Endothelial cell of umbilical vein (primary cell): ENCODE results near the gene BIRC2. TPM values are rescaled to one million over a fixed set of nuclear protein-coding genes. Genes with fewer than 3 reads are reported as not detected.

ENCODE experiments used
- BruUV-seq: library from RNA; stranded (reverse); fragments of 400-500 nt; replicated peaks from 2 replicates; lab custom pipeline; 2021; lab: Mats Ljungman, UMichigan
- CTCF ChIA-PET: fragments of 300-600, 350-600 bp; sonication (Branson Sonifier 250); formaldehyde crosslinking; loops from one replicate; lab custom pipeline; 2021; ENCODE audit warnings: antibody characterized with exemption, inconsistent platforms; lab: Charles Lee
- POLR2A ChIA-PET: fragments of 300-600, 350-600 bp; sonication (Branson Sonifier 250); formaldehyde crosslinking; loops from one replicate; lab custom pipeline; 2021; ENCODE audit warnings: antibody characterized with exemption, inconsistent platforms; lab: Charles Lee
- DNase-seq: peaks from one replicate; pipeline ENCODE4 v3.0.0-alpha.2; 2011; ENCODE audit warnings: low read depth, low spot score
- FAIRE-seq: peaks from 2 replicates; lab custom pipeline; 2011; peaks lifted over from hg19 to GRCh38; lab: Jason Lieb, UNC
- H2AFZ ChIP-seq: 2 replicates; pipeline ENCODE4 v1.6.0; 2012; ENCODE audit warnings: low read depth, low read length, control low read depth, inconsistent platforms
- H3K27ac ChIP-seq: 2 replicates; pipeline ENCODE4 v1.5.1; 2011; ENCODE audit warnings: low read depth, mild to moderate bottlenecking, control low read depth, low read length, moderate library complexity; ENCODE audit not compliant: insufficient read depth
- H3K27me3 ChIP-seq, 2 experiments: 2 replicates each; pipeline versions ENCODE4 v1.6.0 to v1.6.1; 2011; ENCODE audit warnings: low read length in 2 of 2, mixed read lengths in 1 of 2; ENCODE audit not compliant: control insufficient read depth in 2 of 2, insufficient read depth in 2 of 2
- H3K36me3 ChIP-seq, 2 experiments: 2 replicates in 1 of 2; 3 replicates in 1 of 2; pipeline ENCODE4 v1.5.1; 2011; ENCODE audit warnings: low read length in 2 of 2, mild to moderate bottlenecking in 1 of 2, moderate library complexity in 1 of 2; ENCODE audit not compliant: control insufficient read depth in 2 of 2, insufficient read depth in 2 of 2; ENCODE audit errors: extremely low read depth in 1 of 2
- H3K4me1 ChIP-seq: 3 replicates; pipeline ENCODE4 v1.5.1; 2011; ENCODE audit warnings: mild to moderate bottlenecking, low read length; ENCODE audit not compliant: control insufficient read depth, insufficient read depth; ENCODE audit errors: extremely low read depth
- H3K4me2 ChIP-seq: 2 replicates; pipeline ENCODE4 v1.6.1; 2011; ENCODE audit warnings: low read length, control low read depth, mixed read lengths; ENCODE audit not compliant: insufficient read depth
- H3K4me3 ChIP-seq, 3 experiments: fragments of 200-600 bp in 1 of 3; sonication (generic), shearing (Covaris generic) in 1 of 3; replicated peaks in 1 of 3; 2 replicates each; pipeline ENCODE4 v1.5.1; 2011 to 2016; ENCODE audit warnings: control low read depth in 3 of 3, low read length in 3 of 3, mild to moderate bottlenecking in 2 of 3, inconsistent platforms in 1 of 3, low read depth in 1 of 3, moderate library complexity in 1 of 3; ENCODE audit not compliant: insufficient read depth in 1 of 3
- H3K79me2 ChIP-seq: 2 replicates; pipeline ENCODE4 v1.6.0; 2012; ENCODE audit warnings: low read length, inconsistent platforms; ENCODE audit not compliant: control insufficient read depth, insufficient read depth
- H3K9ac ChIP-seq: replicated peaks from 2 replicates; pipeline ENCODE3; 2011; ENCODE audit warnings: low read length, control low read depth; ENCODE audit not compliant: insufficient read depth; ENCODE audit errors: extremely low read depth
- H3K9me1 ChIP-seq: replicated peaks from 3 replicates; pipeline ENCODE4 v1.6.0; 2011; ENCODE audit warnings: mild to moderate bottlenecking, low read length; ENCODE audit not compliant: control insufficient read depth, insufficient read depth; ENCODE audit errors: extremely low read depth
- H3K9me3 ChIP-seq: replicated peaks from 2 replicates; pipeline ENCODE4 v1.5.1; 2012; ENCODE audit warnings: low read length, inconsistent platforms; ENCODE audit not compliant: control insufficient read depth, insufficient read depth
- H4K20me1 ChIP-seq: replicated peaks from 2 replicates; pipeline ENCODE3; 2011; ENCODE audit warnings: mild to moderate bottlenecking, low read length; ENCODE audit not compliant: control insufficient read depth, insufficient read depth; ENCODE audit errors: extremely low read depth
- FOS ChIP-seq: IDR thresholded peaks from 2 replicates; pipeline ENCODE4 v1.6.1; 2011; ENCODE audit warnings: mild to moderate bottlenecking, low read length, moderate library complexity, borderline replicate concordance; ENCODE audit not compliant: insufficient read depth
- GATA2 ChIP-seq: IDR thresholded peaks from 2 replicates; pipeline ENCODE4 v1.7.0; 2011; ENCODE audit warnings: low read depth, mild to moderate bottlenecking, moderate library complexity, mixed read lengths, low read length; ENCODE audit not compliant: insufficient read length, insufficient read depth
- JUN ChIP-seq: IDR thresholded peaks from 2 replicates; pipeline ENCODE4 v1.6.1; 2011; ENCODE audit warnings: borderline replicate concordance, low read depth; ENCODE audit not compliant: insufficient read length, insufficient read depth
- MYC ChIP-seq: IDR thresholded peaks from one replicate; pipeline ENCODE4 v1.6.1; 2011; ENCODE audit warnings: mild to moderate bottlenecking, low read depth, low read length
- POLR2A ChIP-seq: IDR thresholded peaks from 2 replicates; pipeline ENCODE4 v1.6.1; 2012; ENCODE audit warnings: low read depth, mild to moderate bottlenecking, control low read depth, low read length
- POLR2AphosphoS5 ChIP-seq: IDR thresholded peaks from 2 replicates; pipeline ENCODE4 v1.6.1; 2012; ENCODE audit warnings: low read depth, mild to moderate bottlenecking, control low read depth, low read length, moderate library complexity; ENCODE audit not compliant: insufficient read depth
- dilution Hi-C: fragments of 300-500 bp; cut with MboI; formaldehyde crosslinking; loops from one replicate; pipeline ENCODE4 v1.15.0; 2019; ENCODE audit warnings: low sequenced_read_pairs; ENCODE audit not compliant: extremely low pct_ligation_motif_present
- intact Hi-C: fragments of 100-400 bp; cut with micrococcal nuclease; formaldehyde crosslinking; loops from one replicate; pipeline ENCODE4 v1.10.0; 2022
- polyA plus RNA-seq, 4 experiments: library from polyadenylated mRNA; depleted of rRNA in 3 of 4; stranded (reverse) in 3 of 4; unstranded in 1 of 4; fragments of >200 nt; gene quantifications; 2 replicates each; pipeline versions ENCODE4 v1.2.1 to v1.2.3, GENCODE V29; 2011 to 2012; ENCODE audit warnings: missing spikeins in 1 of 4
- total RNA-seq: library from RNA; stranded (reverse); gene quantifications from 2 replicates; pipeline ENCODE4 v1.2.3, GENCODE V29; 2021
- TF ChIP-seq, protein P1 (sequence below): IDR thresholded peaks from 2 replicates; pipeline ENCODE4 v1.6.1; 2011; ENCODE audit not compliant: insufficient read depth, insufficient read length

BIRC2 gene
- total and polyA plus RNA-seq, 2 donors (not counting 3 experiments of a cell fraction or from before 2014, with no cell fraction given): 42.8 to 47.3 TPM

- BruUV-seq: no TSS peak
- no peak for DNase-seq
- H4K20me1 ChIP-seq: no peaks in the 10 kb centered on the region
- no peaks in the 10 kb centered on the region for H3K9me3 ChIP-seq
- no peaks in the 10 kb centered on the region for H3K9me1 ChIP-seq
- TF ChIP-seq GATA2 (no peak), POLR2AphosphoS5 (no peak), POLR2A (no peak), MYC (no peak), JUN (no peak)
- TF ChIP-seq, protein P1, sequence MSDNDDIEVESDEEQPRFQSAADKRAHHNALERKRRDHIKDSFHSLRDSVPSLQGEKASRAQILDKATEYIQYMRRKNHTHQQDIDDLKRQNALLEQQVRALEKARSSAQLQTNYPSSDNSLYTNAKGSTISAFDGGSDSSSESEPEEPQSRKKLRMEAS: no peak
- no peak overlapping the region for H3K9ac ChIP-seq
- intact Hi-C loops: no loop called here
- no peak for FAIRE-seq
- H3K36me3 ChIP-seq: peaks cover 6 to 8% of the 10 kb centered on the region in 2 experiments
- no peaks in the 10 kb centered on the region for H3K27me3 ChIP-seq
- H3K79me2 ChIP-seq: peaks cover 18% of the 10 kb centered on the region
- no peak overlapping the region for H3K27ac ChIP-seq
- H2AFZ ChIP-seq: no peak overlapping the region
- POLR2A ChIA-PET: no interaction called here
- no peak overlapping the region for H3K4me2 ChIP-seq
- dilution Hi-C loops: no loop called here
- CTCF ChIA-PET: interaction anchor here (1.1 to 1.3 kb wide), 2 partner anchors 12 to 37 kb away, joined by 3 to 6 read pairs; no protein-coding TSS in a partner anchor
- peaks cover 23% of the 10 kb centered on the region for H3K4me1 ChIP-seq
- H3K4me3 ChIP-seq: no peak overlapping the region
Observed at GRCh38 chr11:102378818-102379217, 31.8 kb downstream of the BIRC2 start.

DNA sequence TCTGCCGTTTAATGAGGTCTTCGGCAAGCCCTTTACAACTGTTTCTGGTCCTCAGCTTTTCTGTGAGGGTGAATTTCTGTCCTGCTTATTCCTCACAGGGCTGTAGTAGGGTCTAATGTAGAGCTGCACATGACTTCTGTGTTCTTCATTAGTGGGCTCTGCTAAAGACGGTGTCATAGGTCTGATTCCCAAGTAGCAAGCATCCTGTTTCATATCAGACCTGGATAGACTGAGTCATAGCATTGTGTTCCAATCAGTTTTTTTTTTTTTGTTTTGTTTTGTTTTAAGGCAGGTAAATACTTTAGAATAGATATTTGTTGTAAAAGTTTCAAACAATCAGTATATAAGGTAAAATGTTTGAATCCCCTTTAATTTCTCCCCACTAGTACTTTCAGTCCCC is 35.4 kb downstream of the BIRC2 start:
- no TSS peak for BruUV-seq
- Histone ChIP-seq H3K36me3 (peaks cover 2 to 8% of the 10 kb centered on the region in 2 experiments), H3K27ac (no peak overlapping the region), H3K9me3 (no peaks in the 10 kb centered on the region), H3K9ac (no peak overlapping the region), H3K4me1 (peaks cover 41% of the 10 kb centered on the region), H4K20me1 (no peaks in the 10 kb centered on the region), H3K4me2 (no peak overlapping the region), H3K9me1 (no peaks in the 10 kb centered on the region), H3K79me2 (peaks cover 1% of the 10 kb centered on the region), H2AFZ (no peak overlapping the region), H3K4me3 (no peak overlapping the region), H3K27me3 (no peaks in the 10 kb centered on the region)
- dilution Hi-C loops (no loop called here), intact Hi-C loops (no loop called here)
- FAIRE-seq: peak; percentile 38
- TF ChIP-seq POLR2A (no peak), FOS (peak; percentile 18)
- ChIA-PET CTCF (interaction anchor here (0.6 to 2.0 kb wide), 4 partner anchors 8 to 40 kb away, joined by 3 to 15 read pairs (median 5); no protein-coding TSS in a partner anchor), POLR2A (no interaction called here)
- DNase-seq: peak; percentile 80
